Measurements from ENCODE around the gene USP17L21. TPM values are rescaled to one million over a fixed set of nuclear protein-coding genes. Genes with fewer than 3 reads are reported as not detected.

Gene USP17L21
- total and polyA plus RNA-seq, 2 of the 4 experiments (the other 2 are of a cell fraction), result not detected

Other genes starting within 250 kb of the USP17L21 start
- not detected in 2 replicates for gene FAM90A26, start 92.5 kb upstream of the USP17L21 start, total RNA-seq (2012; rRNA removed)
- gene FAM90A26, start 92.5 kb upstream of the USP17L21 start, polyA plus RNA-seq (2012; rRNA removed), result not detected in 2 replicates
- gene USP17L10, start 52.2 kb upstream of the USP17L21 start, total RNA-seq (2012; rRNA removed), result not detected in 2 replicates
- gene USP17L10, start 52.2 kb upstream of the USP17L21 start, polyA plus RNA-seq (2012; rRNA removed), result not detected in 2 replicates
- gene USP17L11, start 47.5 kb upstream of the USP17L21 start, total RNA-seq (2012; rRNA removed), result not detected in 2 replicates
- gene USP17L11, start 47.5 kb upstream of the USP17L21 start, polyA plus RNA-seq (2012; rRNA removed), result not detected in 2 replicates
- not detected in 2 replicates for gene USP17L12, start 42.7 kb upstream of the USP17L21 start, total RNA-seq (2012; rRNA removed)
- gene USP17L12, start 42.7 kb upstream of the USP17L21 start, polyA plus RNA-seq (2012; rRNA removed), result not detected in 2 replicates
- not detected in 2 replicates for gene USP17L13, start 38.0 kb upstream of the USP17L21 start, total RNA-seq (2012; rRNA removed)
- gene USP17L13, start 38.0 kb upstream of the USP17L21 start, polyA plus RNA-seq (2012; rRNA removed), result not detected in 2 replicates
- not detected in 2 replicates for gene USP17L15, start 28.5 kb upstream of the USP17L21 start, total RNA-seq (2012; rRNA removed)
- gene USP17L15, start 28.5 kb upstream of the USP17L21 start, polyA plus RNA-seq (2012; rRNA removed), result not detected in 2 replicates
- not detected in 2 replicates for gene USP17L17, start 19.0 kb upstream of the USP17L21 start, total RNA-seq (2012; rRNA removed)
- not detected in 2 replicates for gene USP17L17, start 19.0 kb upstream of the USP17L21 start, polyA plus RNA-seq (2012; rRNA removed)
- gene USP17L18, start 14.2 kb upstream of the USP17L21 start, total RNA-seq (2012; rRNA removed), result not detected in 2 replicates
- gene USP17L18, start 14.2 kb upstream of the USP17L21 start, polyA plus RNA-seq (2012; rRNA removed), result not detected in 2 replicates
- gene USP17L19, start 9.5 kb upstream of the USP17L21 start, total RNA-seq (2012; rRNA removed), result not detected in 2 replicates
- not detected in 2 replicates for gene USP17L19, start 9.5 kb upstream of the USP17L21 start, polyA plus RNA-seq (2012; rRNA removed)
- not detected in 2 replicates for gene USP17L20, start 4.7 kb upstream of the USP17L21 start, total RNA-seq (2012; rRNA removed)
- gene USP17L20, start 4.7 kb upstream of the USP17L21 start, polyA plus RNA-seq (2012; rRNA removed), result not detected in 2 replicates
- gene USP17L22, start 4.7 kb downstream of the USP17L21 start, total RNA-seq (2012; rRNA removed), result not detected in 2 replicates
- not detected in 2 replicates for gene USP17L22, start 4.7 kb downstream of the USP17L21 start, polyA plus RNA-seq (2012; rRNA removed)
- gene USP17L24, start 62.3 kb downstream of the USP17L21 start, total RNA-seq (2012; rRNA removed), result not detected in 2 replicates
- not detected in 2 replicates for gene USP17L24, start 62.3 kb downstream of the USP17L21 start, polyA plus RNA-seq (2012; rRNA removed)
- gene USP17L25, start 67.0 kb downstream of the USP17L21 start, total RNA-seq (2012; rRNA removed), result not detected in 2 replicates
- gene USP17L25, start 67.0 kb downstream of the USP17L21 start, polyA plus RNA-seq (2012; rRNA removed), result not detected in 2 replicates
- not detected in 2 replicates for gene USP17L26, start 71.8 kb downstream of the USP17L21 start, total RNA-seq (2012; rRNA removed)
- not detected in 2 replicates for gene USP17L26, start 71.8 kb downstream of the USP17L21 start, polyA plus RNA-seq (2012; rRNA removed)
- not detected in 2 replicates for gene USP17L5, start 76.5 kb downstream of the USP17L21 start, total RNA-seq (2012; rRNA removed)
- not detected in 2 replicates for gene USP17L5, start 76.5 kb downstream of the USP17L21 start, polyA plus RNA-seq (2012; rRNA removed)
- not detected in 2 replicates for gene USP17L27, start 81.3 kb downstream of the USP17L21 start, total RNA-seq (2012; rRNA removed)
- not detected in 2 replicates for gene USP17L27, start 81.3 kb downstream of the USP17L21 start, polyA plus RNA-seq (2012; rRNA removed)
- not detected in 2 replicates for gene USP17L28, start 86.0 kb downstream of the USP17L21 start, total RNA-seq (2012; rRNA removed)
- gene USP17L28, start 86.0 kb downstream of the USP17L21 start, polyA plus RNA-seq (2012; rRNA removed), result not detected in 2 replicates
- not detected in 2 replicates for gene USP17L29, start 90.8 kb downstream of the USP17L21 start, total RNA-seq (2012; rRNA removed)
- gene USP17L29, start 90.8 kb downstream of the USP17L21 start, polyA plus RNA-seq (2012; rRNA removed), result not detected in 2 replicates
- gene USP17L30, start 100.3 kb downstream of the USP17L21 start, total RNA-seq (2012; rRNA removed), result not detected in 2 replicates
- not detected in 2 replicates for gene USP17L30, start 100.3 kb downstream of the USP17L21 start, polyA plus RNA-seq (2012; rRNA removed)
- not detected in 2 replicates for gene DEFB131A, start 181.5 kb downstream of the USP17L21 start, total RNA-seq (2012; rRNA removed)
- gene DEFB131A, start 181.5 kb downstream of the USP17L21 start, polyA plus RNA-seq (2012; rRNA removed), result not detected in 2 replicates